Body of pancreas (tissue), 4 donors: ENCODE data around the gene PSD.

Source experiments
- POLR2A ChIP-seq, 3 donors: fragments of 450-650 bp; IDR thresholded peaks; one replicate each; pipeline ENCODE4 v1.6.1; 2016; ENCODE audit warnings: antibody characterized with exemption in 3 of 3, mild to moderate bottlenecking in 2 of 3
- TF ChIP-seq, protein P1 (sequence below), 7 experiments: fragments of 450-650 bp in 4 of 7; fragments of 200-600 bp in 3 of 7; sonication (generic) in 3 of 7; IDR thresholded peaks; one replicate each; pipeline ENCODE4 v1.5.1; 2016 to 2019; ENCODE audit warnings: antibody characterized with exemption in 7 of 7

- no peak for TF ChIP-seq POLR2A (IDR thresholded peaks at IDR 0.05)
- TF ChIP-seq, protein P1, sequence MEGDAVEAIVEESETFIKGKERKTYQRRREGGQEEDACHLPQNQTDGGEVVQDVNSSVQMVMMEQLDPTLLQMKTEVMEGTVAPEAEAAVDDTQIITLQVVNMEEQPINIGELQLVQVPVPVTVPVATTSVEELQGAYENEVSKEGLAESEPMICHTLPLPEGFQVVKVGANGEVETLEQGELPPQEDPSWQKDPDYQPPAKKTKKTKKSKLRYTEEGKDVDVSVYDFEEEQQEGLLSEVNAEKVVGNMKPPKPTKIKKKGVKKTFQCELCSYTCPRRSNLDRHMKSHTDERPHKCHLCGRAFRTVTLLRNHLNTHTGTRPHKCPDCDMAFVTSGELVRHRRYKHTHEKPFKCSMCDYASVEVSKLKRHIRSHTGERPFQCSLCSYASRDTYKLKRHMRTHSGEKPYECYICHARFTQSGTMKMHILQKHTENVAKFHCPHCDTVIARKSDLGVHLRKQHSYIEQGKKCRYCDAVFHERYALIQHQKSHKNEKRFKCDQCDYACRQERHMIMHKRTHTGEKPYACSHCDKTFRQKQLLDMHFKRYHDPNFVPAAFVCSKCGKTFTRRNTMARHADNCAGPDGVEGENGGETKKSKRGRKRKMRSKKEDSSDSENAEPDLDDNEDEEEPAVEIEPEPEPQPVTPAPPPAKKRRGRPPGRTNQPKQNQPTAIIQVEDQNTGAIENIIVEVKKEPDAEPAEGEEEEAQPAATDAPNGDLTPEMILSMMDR (IDR thresholded peaks at IDR 0.05): no peak
Observed at GRCh38 chr10:102438374-102438773, 19.8 kb upstream of the PSD start.
